ENCODE data around the gene CACNB4.
"Not testable (repeated sequence)": the region's sequence is repeated elsewhere in the genome, so short reads cannot be mapped to it uniquely, and the experiment has no call there.

The CACNB4 gene

GRCh38 chr2:151933266-151933804 lies 165.5 kb downstream of the CACNB4 start:
- no peak for DNase-seq

- no peak for DNase-seq
These were observed 167.1 kb downstream of the CACNB4 start for GRCh38 chr2:151931756-151932155.

- no peak for DNase-seq
These were observed 167.7 kb downstream of the CACNB4 start for GRCh38 chr2:151931030-151931611.

GRCh38 chr2:151930042-151930441 lies 168.8 kb downstream of the CACNB4 start:
- DNase-seq: no peak

GRCh38 chr2:151928380-151928779 lies 170.5 kb downstream of the CACNB4 start:
- no peak for DNase-seq

GRCh38 chr2:151927501-151928221 lies 171.2 kb downstream of the CACNB4 start:
- no peak for DNase-seq

- no peak for DNase-seq
These were observed 175.8 kb downstream of the CACNB4 start for GRCh38 chr2:151922845-151923666.

- DNase-seq: no peak
These were observed 179.1 kb downstream of the CACNB4 start for GRCh38 chr2:151919786-151920185.

GRCh38 chr2:151918308-151918707 lies 180.5 kb downstream of the CACNB4 start:
- DNase-seq: no peak

- no peak for DNase-seq
These were observed 182.2 kb downstream of the CACNB4 start for GRCh38 chr2:151916632-151917031.

GRCh38 chr2:151915629-151916025 lies 183.2 kb downstream of the CACNB4 start:
- DNase-seq: not testable (repeated sequence)

- DNase-seq: no peak
These were observed 183.7 kb downstream of the CACNB4 start for GRCh38 chr2:151914989-151915628.

- DNase-seq: no peak
These were observed 190.5 kb downstream of the CACNB4 start for GRCh38 chr2:151908204-151908882.

- DNase-seq: no peak
These were observed 191.3 kb downstream of the CACNB4 start for GRCh38 chr2:151907286-151908203.

- no peak for DNase-seq
These were observed 192.2 kb downstream of the CACNB4 start for GRCh38 chr2:151906633-151906998.

GRCh38 chr2:151905963-151906632 lies 192.7 kb downstream of the CACNB4 start:
- DNase-seq: no peak

- no peak for DNase-seq
These were observed 194.0 kb downstream of the CACNB4 start for GRCh38 chr2:151904807-151905206.

- DNase-seq: no peak
These were observed 194.8 kb downstream of the CACNB4 start for GRCh38 chr2:151904021-151904420.

GRCh38 chr2:151902829-151903228 lies 196.0 kb downstream of the CACNB4 start:
- no peak for DNase-seq

- no peak for DNase-seq
These were observed 198.5 kb downstream of the CACNB4 start for GRCh38 chr2:151900331-151900730.

GRCh38 chr2:151899156-151899555 lies 199.7 kb downstream of the CACNB4 start:
- no peak for DNase-seq
